H1 (cell line): Measurements from ENCODE around the gene LRCH2. TPM values are rescaled to one million over a fixed set of nuclear protein-coding genes. Genes with fewer than 3 reads are reported as not detected.

ENCODE experiments used
- GABPA ChIP-seq: IDR thresholded peaks from 2 replicates; pipeline ENCODE4 v1.6.1; 2011; ENCODE audit warnings: mild to moderate bottlenecking, low read length, moderate library complexity, borderline replicate concordance; ENCODE audit not compliant: insufficient read depth
- POLR2AphosphoS5 ChIP-seq: IDR thresholded peaks from 2 replicates; pipeline ENCODE4 v1.6.1; 2011; ENCODE audit warnings: low read depth, low read length
- polyA plus RNA-seq, 7 experiments: library from polyadenylated mRNA; depleted of rRNA in 3 of 7; stranded (reverse) in 5 of 7; unstranded in 2 of 7; fragments of >200 nt in 5 of 7; fragments of 200-250 nt in 2 of 7; gene quantifications; 1 replicate in 5 of 7; 2 replicates in 1 of 7; 4 replicates in 1 of 7; pipeline versions ENCODE4 v1.2.1 to v1.2.3, GENCODE V29; 2011 to 2013; ENCODE audit warnings: missing spikeins in 2 of 7, mixed read lengths in 2 of 7
- total RNA-seq: library from RNA; stranded (reverse); fragmentation: NEBNext Ultra II Directional; extraction: Animal tissue kit (Norgen Biotek cat#: 25700); gene quantifications from 2 replicates; pipeline ENCODE4 v1.2.1, GENCODE V29; 2021
- TF ChIP-seq, protein P1 (sequence below): fragments of 300-600 bp; sonication (generic); IDR thresholded peaks from 2 replicates; pipeline ENCODE4 v1.7.1; 2012; ENCODE audit warnings: low read length, moderate library complexity, mild to moderate bottlenecking, inconsistent platforms; ENCODE audit not compliant: insufficient replicate concordance

Gene LRCH2
- total and polyA plus RNA-seq, 2 of the 8 experiments (the other 6 are each of a cell fraction or from before 2014, with no cell fraction given), result 1.5 to 5.5 TPM

DNA sequence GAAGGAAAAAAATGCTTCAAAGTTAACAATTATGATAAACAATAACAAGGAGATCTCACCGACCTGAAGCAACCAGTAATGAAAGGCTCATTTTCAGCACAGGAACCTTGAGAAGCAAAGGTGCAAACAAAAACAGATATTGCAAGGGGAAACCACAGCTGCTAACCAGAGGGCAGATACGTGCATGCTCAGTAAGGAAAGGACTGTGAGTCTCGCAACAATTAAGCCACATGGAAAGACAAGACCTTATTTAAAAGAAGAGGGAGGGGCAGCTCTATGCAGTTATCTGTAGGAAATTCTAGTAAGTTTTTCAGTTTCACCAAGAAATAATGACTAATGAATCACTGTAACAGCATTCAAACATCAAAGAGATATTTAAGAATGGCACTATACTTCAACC is 19.3 kb downstream of the LRCH2 start (continued):
- TF ChIP-seq, protein P1, sequence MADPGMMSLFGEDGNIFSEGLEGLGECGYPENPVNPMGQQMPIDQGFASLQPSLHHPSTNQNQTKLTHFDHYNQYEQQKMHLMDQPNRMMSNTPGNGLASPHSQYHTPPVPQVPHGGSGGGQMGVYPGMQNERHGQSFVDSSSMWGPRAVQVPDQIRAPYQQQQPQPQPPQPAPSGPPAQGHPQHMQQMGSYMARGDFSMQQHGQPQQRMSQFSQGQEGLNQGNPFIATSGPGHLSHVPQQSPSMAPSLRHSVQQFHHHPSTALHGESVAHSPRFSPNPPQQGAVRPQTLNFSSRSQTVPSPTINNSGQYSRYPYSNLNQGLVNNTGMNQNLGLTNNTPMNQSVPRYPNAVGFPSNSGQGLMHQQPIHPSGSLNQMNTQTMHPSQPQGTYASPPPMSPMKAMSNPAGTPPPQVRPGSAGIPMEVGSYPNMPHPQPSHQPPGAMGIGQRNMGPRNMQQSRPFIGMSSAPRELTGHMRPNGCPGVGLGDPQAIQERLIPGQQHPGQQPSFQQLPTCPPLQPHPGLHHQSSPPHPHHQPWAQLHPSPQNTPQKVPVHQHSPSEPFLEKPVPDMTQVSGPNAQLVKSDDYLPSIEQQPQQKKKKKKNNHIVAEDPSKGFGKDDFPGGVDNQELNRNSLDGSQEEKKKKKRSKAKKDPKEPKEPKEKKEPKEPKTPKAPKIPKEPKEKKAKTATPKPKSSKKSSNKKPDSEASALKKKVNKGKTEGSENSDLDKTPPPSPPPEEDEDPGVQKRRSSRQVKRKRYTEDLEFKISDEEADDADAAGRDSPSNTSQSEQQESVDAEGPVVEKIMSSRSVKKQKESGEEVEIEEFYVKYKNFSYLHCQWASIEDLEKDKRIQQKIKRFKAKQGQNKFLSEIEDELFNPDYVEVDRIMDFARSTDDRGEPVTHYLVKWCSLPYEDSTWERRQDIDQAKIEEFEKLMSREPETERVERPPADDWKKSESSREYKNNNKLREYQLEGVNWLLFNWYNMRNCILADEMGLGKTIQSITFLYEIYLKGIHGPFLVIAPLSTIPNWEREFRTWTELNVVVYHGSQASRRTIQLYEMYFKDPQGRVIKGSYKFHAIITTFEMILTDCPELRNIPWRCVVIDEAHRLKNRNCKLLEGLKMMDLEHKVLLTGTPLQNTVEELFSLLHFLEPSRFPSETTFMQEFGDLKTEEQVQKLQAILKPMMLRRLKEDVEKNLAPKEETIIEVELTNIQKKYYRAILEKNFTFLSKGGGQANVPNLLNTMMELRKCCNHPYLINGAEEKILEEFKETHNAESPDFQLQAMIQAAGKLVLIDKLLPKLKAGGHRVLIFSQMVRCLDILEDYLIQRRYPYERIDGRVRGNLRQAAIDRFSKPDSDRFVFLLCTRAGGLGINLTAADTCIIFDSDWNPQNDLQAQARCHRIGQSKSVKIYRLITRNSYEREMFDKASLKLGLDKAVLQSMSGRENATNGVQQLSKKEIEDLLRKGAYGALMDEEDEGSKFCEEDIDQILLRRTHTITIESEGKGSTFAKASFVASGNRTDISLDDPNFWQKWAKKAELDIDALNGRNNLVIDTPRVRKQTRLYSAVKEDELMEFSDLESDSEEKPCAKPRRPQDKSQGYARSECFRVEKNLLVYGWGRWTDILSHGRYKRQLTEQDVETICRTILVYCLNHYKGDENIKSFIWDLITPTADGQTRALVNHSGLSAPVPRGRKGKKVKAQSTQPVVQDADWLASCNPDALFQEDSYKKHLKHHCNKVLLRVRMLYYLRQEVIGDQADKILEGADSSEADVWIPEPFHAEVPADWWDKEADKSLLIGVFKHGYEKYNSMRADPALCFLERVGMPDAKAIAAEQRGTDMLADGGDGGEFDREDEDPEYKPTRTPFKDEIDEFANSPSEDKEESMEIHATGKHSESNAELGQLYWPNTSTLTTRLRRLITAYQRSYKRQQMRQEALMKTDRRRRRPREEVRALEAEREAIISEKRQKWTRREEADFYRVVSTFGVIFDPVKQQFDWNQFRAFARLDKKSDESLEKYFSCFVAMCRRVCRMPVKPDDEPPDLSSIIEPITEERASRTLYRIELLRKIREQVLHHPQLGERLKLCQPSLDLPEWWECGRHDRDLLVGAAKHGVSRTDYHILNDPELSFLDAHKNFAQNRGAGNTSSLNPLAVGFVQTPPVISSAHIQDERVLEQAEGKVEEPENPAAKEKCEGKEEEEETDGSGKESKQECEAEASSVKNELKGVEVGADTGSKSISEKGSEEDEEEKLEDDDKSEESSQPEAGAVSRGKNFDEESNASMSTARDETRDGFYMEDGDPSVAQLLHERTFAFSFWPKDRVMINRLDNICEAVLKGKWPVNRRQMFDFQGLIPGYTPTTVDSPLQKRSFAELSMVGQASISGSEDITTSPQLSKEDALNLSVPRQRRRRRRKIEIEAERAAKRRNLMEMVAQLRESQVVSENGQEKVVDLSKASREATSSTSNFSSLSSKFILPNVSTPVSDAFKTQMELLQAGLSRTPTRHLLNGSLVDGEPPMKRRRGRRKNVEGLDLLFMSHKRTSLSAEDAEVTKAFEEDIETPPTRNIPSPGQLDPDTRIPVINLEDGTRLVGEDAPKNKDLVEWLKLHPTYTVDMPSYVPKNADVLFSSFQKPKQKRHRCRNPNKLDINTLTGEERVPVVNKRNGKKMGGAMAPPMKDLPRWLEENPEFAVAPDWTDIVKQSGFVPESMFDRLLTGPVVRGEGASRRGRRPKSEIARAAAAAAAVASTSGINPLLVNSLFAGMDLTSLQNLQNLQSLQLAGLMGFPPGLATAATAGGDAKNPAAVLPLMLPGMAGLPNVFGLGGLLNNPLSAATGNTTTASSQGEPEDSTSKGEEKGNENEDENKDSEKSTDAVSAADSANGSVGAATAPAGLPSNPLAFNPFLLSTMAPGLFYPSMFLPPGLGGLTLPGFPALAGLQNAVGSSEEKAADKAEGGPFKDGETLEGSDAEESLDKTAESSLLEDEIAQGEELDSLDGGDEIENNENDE, result no peak
- TF ChIP-seq POLR2AphosphoS5 (no peak), GABPA (no peak)
